K562 (cell line): ENCODE results near the gene JSRP1. TPM values are rescaled to one million over a fixed set of nuclear protein-coding genes. Genes with fewer than 3 reads are reported as not detected.
A peak's percentile ranks its signal among the peaks of the same experiment; 100 is the strongest.

ENCODE experiments used
- MBD1 ChIP-seq: fragments of 250-450 bp; sonication (Bioruptor Pico); IDR thresholded peaks from 2 replicates; pipeline ENCODE4 v1.8.0; 2022; ENCODE audit warnings: inconsistent platforms
- MGA ChIP-seq: fragments of 450-650 bp; IDR thresholded peaks from 2 replicates; pipeline ENCODE4 v1.6.1; 2016; ENCODE audit warnings: mild to moderate bottlenecking, moderate library complexity
- NRF1 ChIP-seq, 2 experiments: fragments of 450-650 bp; IDR thresholded peaks in 1 of 2; conservative IDR thresholded peaks in 1 of 2; 2 replicates each; pipeline ENCODE4 v1.6.1; 2014; ENCODE audit warnings: mild to moderate bottlenecking in 2 of 2
- POLR2G ChIP-seq: fragments of 200-400 bp; formaldehyde crosslinking; IDR thresholded peaks from 2 replicates; pipeline ENCODE4 v1.6.1; 2017; ENCODE audit warnings: low read depth, mild to moderate bottlenecking, antibody characterized with exemption, low read length, moderate library complexity
- VEZF1 ChIP-seq: fragments of 200-800 bp; sonication (Bioruptor generic); IDR thresholded peaks from 2 replicates; pipeline ENCODE4 v1.6.1; 2017; ENCODE audit warnings: missing genetic modification characterization, missing compliant biosample characterization
- ZNF165 ChIP-seq: fragments of 250-450 bp; sonication (Bioruptor Pico); IDR thresholded peaks from 2 replicates; pipeline ENCODE4 v1.4.0; 2020; ENCODE audit warnings: borderline replicate concordance
- ZNF592 ChIP-seq: fragments of 450-650 bp; IDR thresholded peaks from 2 replicates; pipeline ENCODE4 v1.6.1; 2017; ENCODE audit warnings: antibody characterized with exemption, mild to moderate bottlenecking
- polyA plus RNA-seq, 8 experiments: library from polyadenylated mRNA; depleted of rRNA in 4 of 8; stranded (reverse) in 5 of 8; unstranded in 3 of 8; fragments of >200 nt; fragmentation: Nextera tagmentation in 2 of 8; fragmentation: Illumina TruSeq in 1 of 8; extraction: Ambion mirVana in 2 of 8; extraction: Trizol in 1 of 8; gene quantifications; 2 replicates each; pipeline versions ENCODE4 v1.2.1 to v1.2.3, GENCODE V29; 2011 to 2014; ENCODE audit warnings: inconsistent platforms in 1 of 8, missing spikeins in 1 of 8
- total RNA-seq, 7 experiments: library from RNA; depleted of rRNA in 6 of 7; stranded (reverse); fragments of >200 nt in 6 of 7; fragmentation: Illumina TruSeq in 2 of 7; extraction: Trizol in 2 of 7; gene quantifications; 2 replicates each; pipeline versions ENCODE4 v1.2.1 to v1.2.3, GENCODE V29; 2011 to 2021; ENCODE audit warnings: low replicate concordance in 1 of 7

Gene JSRP1
- total and polyA plus RNA-seq, 9 of the 15 experiments (the other 6 are each of a cell fraction or from before 2014, with no cell fraction given): 0.08 to 1.2 (median 0.51) TPM; not detected in 4

GRCh38 chr19:2289714-2290435 is 33.7 kb upstream of the JSRP1 start (continued):
- TF ChIP-seq MGA (peak; percentile 87), ZNF592 (no peak), MBD1 (CRISPR knock-in tag) (peak; percentile 93), VEZF1 (peak; percentile 75), NRF1 (conservative IDR thresholded peaks at IDR 0.05 in 1 of 2, IDR thresholded peaks at IDR 0.05 in 1 of 2) (peak; percentile 42 to 47; a peak in 3 of 4 replicates), POLR2G (peak; percentile 73), ZNF165 (CRISPR knock-in tag) (no peak)
